GM06990 (cell line): ENCODE data around the gene INF2.

Experiments
- DNase-seq: peaks from one replicate; pipeline ENCODE4 v3.0.0-alpha.2; 2011; ENCODE audit not compliant: insufficient read length; ENCODE audit errors: extremely low read depth
- H3K27me3 ChIP-seq: replicated peaks from 2 replicates; pipeline ENCODE4 v1.6.0; 2011; ENCODE audit warnings: low read length; ENCODE audit not compliant: control insufficient read depth, insufficient read depth
- H3K36me3 ChIP-seq: 2 replicates; pipeline ENCODE4 v1.5.1; 2011; ENCODE audit warnings: low read length; ENCODE audit not compliant: control insufficient read depth, insufficient read depth
- H3K4me3 ChIP-seq: replicated peaks from 2 replicates; pipeline ENCODE4 v1.5.1; 2011; ENCODE audit warnings: low read depth, mild to moderate bottlenecking, control low read depth, low read length
- CTCF ChIP-seq: IDR thresholded peaks from 2 replicates; pipeline ENCODE4 v1.5.1; 2011; ENCODE audit warnings: low read length, control low read depth, mild to moderate bottlenecking, inconsistent platforms; ENCODE audit not compliant: insufficient read depth, poor library complexity, severe bottlenecking

The INF2 gene

GRCh38 chr14:104689881-104690711, 678 bp downstream of the INF2 start:
- H3K4me3 ChIP-seq, result peak overlapping the region; percentile 76
- no peak for TF ChIP-seq CTCF
- H3K27me3 ChIP-seq, result no peaks in the 10 kb centered on the region
- no peaks in the 10 kb centered on the region; the same call in 1 of the 2 replicates for H3K36me3 ChIP-seq
- DNase-seq, result no peak

GRCh38 chr14:104690861-104691455, 1.5 kb downstream of the INF2 start:
- H3K36me3 ChIP-seq, result no peaks in the 10 kb centered on the region; the same call in 1 of the 2 replicates
- no peak for TF ChIP-seq CTCF
- H3K4me3 ChIP-seq, result peak overlapping the region; percentile 76
- no peak for DNase-seq
- no peaks in the 10 kb centered on the region for H3K27me3 ChIP-seq

- Histone ChIP-seq H3K36me3 (peaks cover 2% of the 10 kb centered on the region), H3K27me3 (no peaks in the 10 kb centered on the region), H3K4me3 (no peak overlapping the region)
- no peak for DNase-seq
- TF ChIP-seq CTCF, result no peak
Observed at GRCh38 chr14:104691546-104692260, 2.3 kb downstream of the INF2 start.

- TF ChIP-seq CTCF, result no peak
Observed at GRCh38 chr14:104692261-104692938, 3.0 kb downstream of the INF2 start.

GRCh38 chr14:104692939-104693315, 3.5 kb downstream of the INF2 start:
- no peaks in the 10 kb centered on the region for H3K27me3 ChIP-seq

More at GRCh38 chr14:104692261-104692938, 3.0 kb downstream of the INF2 start:
- no peaks in the 10 kb centered on the region for H3K27me3 ChIP-seq
- no peak overlapping the region for H3K4me3 ChIP-seq
- DNase-seq, result no peak
- H3K36me3 ChIP-seq, result peaks cover 2% of the 10 kb centered on the region

More at GRCh38 chr14:104692939-104693315, 3.5 kb downstream of the INF2 start:
- Histone ChIP-seq H3K36me3 (peaks cover 2% of the 10 kb centered on the region), H3K4me3 (no peak overlapping the region)
- TF ChIP-seq CTCF, result no peak
- DNase-seq, result no peak
